Type B pancreatic cell (in vitro differentiated cells): ENCODE measurements around the gene TPK1. TPM values are rescaled to one million over a fixed set of nuclear protein-coding genes. Genes with fewer than 3 reads are reported as not detected.
"Not testable (repeated sequence)": the region's sequence is repeated elsewhere in the genome, so short reads cannot be mapped to it uniquely, and the experiment has no call there.

Experiments used
- DNase-seq: peaks from one replicate; pipeline ENCODE4 v3.0.0; 2021; ENCODE audit warnings: mixed read lengths; ENCODE audit not compliant: unreplicated experiment; ENCODE audit errors: extremely low spot score
- H3K27ac Mint-ChIP-seq: 2 replicates; pipeline ENCODE4 v1.8.0; 2021; ENCODE audit warnings: mild to moderate bottlenecking, mixed read lengths
- H3K27me3 Mint-ChIP-seq: 2 replicates; pipeline ENCODE4 v1.8.0; 2021; ENCODE audit warnings: mixed read lengths
- H3K36me3 Mint-ChIP-seq: 2 replicates; pipeline ENCODE4 v1.8.0; 2021; ENCODE audit warnings: mixed read lengths
- H3K4me1 Mint-ChIP-seq: one replicate; pipeline ENCODE4 v1.8.0; 2021; ENCODE audit warnings: mixed read lengths; ENCODE audit not compliant: unreplicated experiment
- H3K4me3 Mint-ChIP-seq: 2 replicates; pipeline ENCODE4 v1.8.0; 2021; ENCODE audit warnings: mild to moderate bottlenecking, mixed read lengths
- H3K9me3 Mint-ChIP-seq: 2 replicates; pipeline ENCODE4 v1.8.0; 2021; ENCODE audit warnings: mixed read lengths
- CTCF ChIP-seq: fragments of 200-600 bp; sonication (generic); conservative IDR thresholded peaks from 2 replicates; pipeline ENCODE4 v1.5.0; 2021; ENCODE audit warnings: antibody characterized with exemption, mild to moderate bottlenecking
- total RNA-seq: library from RNA; stranded (reverse); gene quantifications from 2 replicates; pipeline ENCODE4 v1.2.1, GENCODE V29; 2021; ENCODE audit warnings: low replicate concordance

The TPK1 gene
- total RNA-seq, 1 donor from 2014 or later: 3.2 TPM

GRCh38 chr7:144817001-144817400 lies 18.9 kb downstream of the TPK1 start:
- no peak for DNase-seq
- Mint-ChIP-seq H3K4me3 (no peak overlapping the region), H3K27ac (no peak overlapping the region), H3K9me3 (no peaks in the 10 kb centered on the region), H3K4me1 (no peaks in the 10 kb centered on the region), H3K36me3 (no peaks in the 10 kb centered on the region), H3K27me3 (no peaks in the 10 kb centered on the region)
- TF ChIP-seq CTCF: no peak

- no peaks in the 10 kb centered on the region for H3K36me3 Mint-ChIP-seq
- peaks cover 2% of the 10 kb centered on the region for H3K27me3 Mint-ChIP-seq
- H3K9me3 Mint-ChIP-seq: no peaks in the 10 kb centered on the region
- no peak overlapping the region for H3K4me3 Mint-ChIP-seq
- no peak for DNase-seq
- no peak for TF ChIP-seq CTCF
- no peaks in the 10 kb centered on the region for H3K4me1 Mint-ChIP-seq
- H3K27ac Mint-ChIP-seq: no peak overlapping the region
These were observed 21.6 kb downstream of the TPK1 start for GRCh38 chr7:144814299-144814698.

- Mint-ChIP-seq H3K27me3 (peaks cover 4% of the 10 kb centered on the region), H3K27ac (no peak overlapping the region), H3K4me1 (no peaks in the 10 kb centered on the region), H3K36me3 (no peaks in the 10 kb centered on the region), H3K4me3 (no peak overlapping the region), H3K9me3 (no peaks in the 10 kb centered on the region)
- TF ChIP-seq CTCF: no peak
- DNase-seq: no peak
These were observed 23.2 kb downstream of the TPK1 start for GRCh38 chr7:144812379-144813283.

- Mint-ChIP-seq H3K27me3 (peaks cover 9% of the 10 kb centered on the region), H3K4me1 (no peaks in the 10 kb centered on the region), H3K9me3 (no peaks in the 10 kb centered on the region), H3K4me3 (no peak overlapping the region), H3K27ac (no peak overlapping the region), H3K36me3 (peaks cover 3% of the 10 kb centered on the region)
- no peak for TF ChIP-seq CTCF
- no peak for DNase-seq
These were observed 30.1 kb downstream of the TPK1 start for GRCh38 chr7:144805627-144806239.

- not testable (repeated sequence) for H3K9me3 Mint-ChIP-seq, H3K36me3 Mint-ChIP-seq, H3K4me1 Mint-ChIP-seq, H3K4me3 Mint-ChIP-seq, H3K27ac Mint-ChIP-seq, H3K27me3 Mint-ChIP-seq, DNase-seq
These were observed 35.0 kb downstream of the TPK1 start for GRCh38 chr7:144800678-144801436.
